ENCODE results near the gene STX10.

STX10 gene

GRCh38 chr19:13119627-13120026 is 30.5 kb downstream of the STX10 start:
- no peak for DNase-seq (ENCODE audit: low read depth in 2 of 2)

- no peak for DNase-seq (ENCODE audit: low read depth in 2 of 2)
Measured at GRCh38 chr19:13118424-13119193, 31.6 kb downstream of the STX10 start.

GRCh38 chr19:13117772-13118423 is 32.3 kb downstream of the STX10 start, which contains the start of gene NACC1:
NACC1 (plus strand) TSS chr19:13118264; CDS start chr19:13135208, 16,944 bp downstream.
- DNase-seq (ENCODE audit: low read depth in 2 of 2), result peak; percentile 83 to 89

- DNase-seq (ENCODE audit: low read depth in 2 of 2), result no peak
Measured at GRCh38 chr19:13117176-13117771, 32.9 kb downstream of the STX10 start.

GRCh38 chr19:13116282-13117175 is 33.6 kb downstream of the STX10 start, which contains the start of gene TRMT1:
TRMT1 (minus strand) TSS chr19:13116740; CDS start chr19:13116399, 341 bp downstream.
- DNase-seq (ENCODE audit: low read depth in 2 of 2), result peak; percentile 90 to 92

GRCh38 chr19:13115936-13116281 is 34.3 kb downstream of the STX10 start:
- DNase-seq (ENCODE audit: low read depth in 2 of 2), result no peak

GRCh38 chr19:13112555-13112954 is 37.6 kb downstream of the STX10 start:
- DNase-seq (ENCODE audit: low read depth in 2 of 2), result no peak

GRCh38 chr19:13110099-13110610 is 40.0 kb downstream of the STX10 start:
- no peak for DNase-seq (ENCODE audit: low read depth in 2 of 2)

GRCh38 chr19:13109361-13110098 is 40.6 kb downstream of the STX10 start:
- DNase-seq (ENCODE audit: low read depth in 2 of 2), result no peak

- no peak for DNase-seq (ENCODE audit: low read depth in 2 of 2)
Measured at GRCh38 chr19:13104848-13105711, 45.1 kb downstream of the STX10 start.

GRCh38 chr19:13104360-13104847 is 45.8 kb downstream of the STX10 start:
- DNase-seq (ENCODE audit: low read depth in 2 of 2), result peak; percentile 40 to 66

GRCh38 chr19:13103581-13104359 is 46.4 kb downstream of the STX10 start:
- DNase-seq (ENCODE audit: low read depth in 2 of 2), result no peak

- DNase-seq (ENCODE audit: low read depth in 2 of 2), result no peak
Measured at GRCh38 chr19:13102666-13103580, 47.3 kb downstream of the STX10 start, which contains the start of gene LYL1. LYL1 (minus strand) TSS chr19:13102858; CDS start chr19:13101171, 1,687 bp downstream.

GRCh38 chr19:13102416-13102665 is 47.8 kb downstream of the STX10 start:
- DNase-seq (ENCODE audit: low read depth in 2 of 2), result no peak

- DNase-seq (ENCODE audit: low read depth in 2 of 2), result no peak
Measured at GRCh38 chr19:13101590-13102415, 48.4 kb downstream of the STX10 start.

- DNase-seq (ENCODE audit: low read depth in 2 of 2), result no peak
Measured at GRCh38 chr19:13100841-13101589, 49.2 kb downstream of the STX10 start.

Measured in stimulated activated CD4-positive, alpha-beta T cell treated with anti-CD3 and anti-CD28 coated beads, Interleukin-15, amount 100 ng/mL, for 48 hours (primary cell).